SHP77 treated with DMSO at 0.1 percent for 48 hours (cell line): ENCODE measurements around the gene DYNC2H1.

ENCODE experiments used
- DNase-seq: peaks from one replicate; lab custom pipeline; 2025; lab: John Stamatoyannopoulos, UW

The DYNC2H1 gene, protein sequence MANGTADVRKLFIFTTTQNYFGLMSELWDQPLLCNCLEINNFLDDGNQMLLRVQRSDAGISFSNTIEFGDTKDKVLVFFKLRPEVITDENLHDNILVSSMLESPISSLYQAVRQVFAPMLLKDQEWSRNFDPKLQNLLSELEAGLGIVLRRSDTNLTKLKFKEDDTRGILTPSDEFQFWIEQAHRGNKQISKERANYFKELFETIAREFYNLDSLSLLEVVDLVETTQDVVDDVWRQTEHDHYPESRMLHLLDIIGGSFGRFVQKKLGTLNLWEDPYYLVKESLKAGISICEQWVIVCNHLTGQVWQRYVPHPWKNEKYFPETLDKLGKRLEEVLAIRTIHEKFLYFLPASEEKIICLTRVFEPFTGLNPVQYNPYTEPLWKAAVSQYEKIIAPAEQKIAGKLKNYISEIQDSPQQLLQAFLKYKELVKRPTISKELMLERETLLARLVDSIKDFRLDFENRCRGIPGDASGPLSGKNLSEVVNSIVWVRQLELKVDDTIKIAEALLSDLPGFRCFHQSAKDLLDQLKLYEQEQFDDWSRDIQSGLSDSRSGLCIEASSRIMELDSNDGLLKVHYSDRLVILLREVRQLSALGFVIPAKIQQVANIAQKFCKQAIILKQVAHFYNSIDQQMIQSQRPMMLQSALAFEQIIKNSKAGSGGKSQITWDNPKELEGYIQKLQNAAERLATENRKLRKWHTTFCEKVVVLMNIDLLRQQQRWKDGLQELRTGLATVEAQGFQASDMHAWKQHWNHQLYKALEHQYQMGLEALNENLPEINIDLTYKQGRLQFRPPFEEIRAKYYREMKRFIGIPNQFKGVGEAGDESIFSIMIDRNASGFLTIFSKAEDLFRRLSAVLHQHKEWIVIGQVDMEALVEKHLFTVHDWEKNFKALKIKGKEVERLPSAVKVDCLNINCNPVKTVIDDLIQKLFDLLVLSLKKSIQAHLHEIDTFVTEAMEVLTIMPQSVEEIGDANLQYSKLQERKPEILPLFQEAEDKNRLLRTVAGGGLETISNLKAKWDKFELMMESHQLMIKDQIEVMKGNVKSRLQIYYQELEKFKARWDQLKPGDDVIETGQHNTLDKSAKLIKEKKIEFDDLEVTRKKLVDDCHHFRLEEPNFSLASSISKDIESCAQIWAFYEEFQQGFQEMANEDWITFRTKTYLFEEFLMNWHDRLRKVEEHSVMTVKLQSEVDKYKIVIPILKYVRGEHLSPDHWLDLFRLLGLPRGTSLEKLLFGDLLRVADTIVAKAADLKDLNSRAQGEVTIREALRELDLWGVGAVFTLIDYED (N-terminal part only)

DNA sequence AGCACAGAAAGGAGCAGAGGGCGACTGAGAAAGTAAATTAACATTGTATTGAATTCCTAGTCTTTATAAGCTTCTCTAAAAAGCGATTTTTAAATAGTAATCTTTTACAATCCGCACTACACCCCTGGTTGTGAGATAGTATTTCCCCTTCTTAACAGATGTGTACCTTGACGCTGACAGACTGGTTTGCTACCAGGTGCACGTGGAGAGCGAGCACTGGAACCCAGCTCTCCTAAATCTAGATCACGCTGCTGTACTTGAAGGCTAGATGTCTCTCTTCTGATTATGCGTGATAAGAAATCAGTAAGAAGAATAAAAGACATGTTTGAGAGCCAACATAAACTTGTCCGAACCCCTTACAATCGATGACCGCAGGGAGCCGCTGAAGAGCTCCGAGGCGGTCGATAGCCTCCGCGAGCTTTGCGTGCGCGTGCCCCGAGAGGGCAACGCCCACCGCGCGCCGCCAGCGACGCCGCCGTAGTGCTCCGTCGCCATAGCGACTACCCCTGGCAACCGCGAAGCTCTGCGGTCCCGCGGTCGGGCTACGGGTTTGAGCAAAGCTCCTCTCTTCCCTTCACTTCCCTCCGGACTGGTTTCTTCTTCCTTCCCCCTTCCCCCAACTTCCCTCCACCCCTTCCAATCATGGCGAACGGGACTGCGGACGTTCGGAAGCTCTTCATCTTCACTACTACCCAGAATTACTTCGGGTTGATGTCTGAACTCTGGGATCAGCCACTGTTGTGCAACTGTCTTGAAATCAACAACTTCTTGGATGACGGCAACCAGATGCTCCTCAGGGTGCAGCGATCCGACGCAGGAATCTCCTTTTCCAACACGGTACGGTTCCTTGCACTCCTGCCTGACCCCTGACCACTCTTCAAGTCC is at the start of gene DYNC2H1:
TSS of gene DYNC2H1 (plus strand) at position 494 of the 885 bp plus-strand sequence. CDS start at position 643, 149 bp downstream.
- peak; percentile 80 for DNase-seq

DNA sequence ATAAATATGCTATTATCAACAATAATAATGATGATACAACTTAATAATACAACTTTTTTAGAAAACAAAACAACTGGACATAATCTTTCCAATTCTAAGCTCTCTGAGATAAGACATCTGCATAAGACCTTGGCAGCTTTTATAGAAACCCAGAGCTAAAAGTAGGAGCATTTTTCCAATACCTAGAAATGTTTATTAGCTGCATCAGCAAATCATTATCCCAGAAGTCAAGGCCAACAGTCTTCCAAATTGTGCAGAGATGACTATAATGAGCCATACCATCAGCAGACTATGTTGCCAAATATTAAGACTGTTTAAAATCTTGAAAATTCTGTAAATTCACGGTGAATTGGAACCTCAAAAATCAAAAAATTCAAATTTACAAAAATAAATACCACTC is 47.6 kb upstream of the DYNC2H1 start:
- no peak for DNase-seq

DNA sequence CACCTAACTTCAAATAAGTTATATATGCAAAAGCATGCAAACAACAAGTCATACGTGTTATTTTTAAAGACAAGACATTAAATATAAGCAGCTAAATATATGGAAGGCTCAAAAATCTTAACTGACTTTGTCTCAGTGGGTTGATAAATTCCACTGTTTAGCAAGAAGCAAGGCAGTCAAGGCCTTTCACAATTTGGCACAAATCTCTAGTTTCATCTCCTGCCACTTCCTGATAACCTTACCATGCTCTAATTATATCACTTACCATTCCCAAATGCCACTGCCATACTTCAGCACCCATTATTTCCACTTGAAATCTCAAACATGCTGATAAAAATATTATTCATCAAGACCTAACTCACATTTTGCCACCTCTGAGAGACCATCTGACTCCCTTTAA is 42.1 kb upstream of the DYNC2H1 start:
- DNase-seq = no peak

DNA sequence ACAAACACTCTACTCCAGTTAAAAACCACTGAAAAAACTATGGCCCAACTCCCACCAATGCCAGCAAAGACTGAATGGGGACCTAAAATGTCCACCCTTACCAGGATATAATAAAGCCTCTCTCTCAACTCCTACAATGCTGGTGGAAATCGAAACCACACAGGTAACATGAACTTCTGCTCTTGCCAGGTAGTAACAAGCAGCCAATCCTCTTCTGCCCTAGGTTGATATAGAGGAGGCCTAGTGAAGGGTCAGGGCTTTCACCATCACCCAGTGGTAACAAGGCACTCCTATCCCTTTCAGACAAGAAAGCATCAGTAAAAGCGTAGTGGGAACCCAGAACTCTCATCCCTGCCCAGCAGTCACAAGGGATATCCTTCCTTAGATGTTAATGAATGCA is 39.9 kb upstream of the DYNC2H1 start:
- no peak for DNase-seq

DNA sequence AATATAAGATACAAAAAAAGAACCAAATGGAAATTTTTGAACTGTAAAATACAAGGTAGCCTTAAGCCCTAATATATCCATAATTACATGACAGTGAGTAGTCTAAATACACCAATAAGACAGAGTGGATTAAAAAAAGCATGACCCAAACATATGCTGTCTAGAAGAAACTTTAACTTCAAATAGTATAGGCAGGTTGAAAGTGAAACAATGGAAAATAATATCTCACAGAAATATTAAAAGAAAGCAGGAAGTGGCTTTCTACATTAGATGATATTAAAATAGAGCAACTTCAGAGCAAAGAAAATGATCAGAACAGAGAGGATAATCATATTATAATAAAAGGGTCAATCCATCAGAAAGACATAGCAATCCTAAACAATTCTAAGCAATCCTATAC is 39.1 kb upstream of the DYNC2H1 start:
- no peak for DNase-seq

DNA sequence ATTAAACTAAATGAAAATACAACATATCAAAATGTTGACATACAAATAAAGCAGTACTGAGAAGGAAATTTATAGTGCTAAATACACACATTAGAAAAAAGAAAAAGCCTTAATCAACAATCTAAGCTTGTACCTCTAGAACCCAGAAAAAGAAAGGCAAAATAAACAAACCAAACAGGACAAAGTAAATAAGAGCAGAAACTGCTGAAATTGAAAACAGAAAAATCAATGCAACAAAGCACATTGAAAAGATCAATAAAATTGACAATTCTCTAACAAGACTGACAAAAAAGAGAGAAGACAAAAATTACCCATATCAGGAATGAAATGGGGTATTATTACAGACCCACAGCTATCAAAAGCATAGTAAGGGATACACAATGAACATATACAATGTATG is 38.2 kb upstream of the DYNC2H1 start:
- no peak for DNase-seq

DNA sequence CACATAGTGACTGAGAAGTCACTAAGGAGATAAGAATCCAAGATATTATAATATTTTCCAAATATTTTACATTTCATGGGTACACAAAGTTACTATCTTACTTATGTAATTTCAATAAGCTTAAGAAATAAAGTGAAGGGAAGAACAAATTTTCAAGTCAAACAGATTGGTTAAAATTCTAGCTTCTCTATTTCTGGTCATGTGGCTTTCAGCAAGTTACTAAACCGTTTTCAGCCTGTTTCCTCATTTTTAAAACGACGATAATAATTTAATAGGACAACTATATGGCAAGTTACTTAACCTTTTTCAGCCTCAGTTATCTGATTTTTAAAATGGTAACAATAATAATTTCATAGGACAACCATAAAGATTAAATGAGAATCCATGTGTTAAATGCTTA is 32.9 kb upstream of the DYNC2H1 start:
- DNase-seq = no peak

DNA sequence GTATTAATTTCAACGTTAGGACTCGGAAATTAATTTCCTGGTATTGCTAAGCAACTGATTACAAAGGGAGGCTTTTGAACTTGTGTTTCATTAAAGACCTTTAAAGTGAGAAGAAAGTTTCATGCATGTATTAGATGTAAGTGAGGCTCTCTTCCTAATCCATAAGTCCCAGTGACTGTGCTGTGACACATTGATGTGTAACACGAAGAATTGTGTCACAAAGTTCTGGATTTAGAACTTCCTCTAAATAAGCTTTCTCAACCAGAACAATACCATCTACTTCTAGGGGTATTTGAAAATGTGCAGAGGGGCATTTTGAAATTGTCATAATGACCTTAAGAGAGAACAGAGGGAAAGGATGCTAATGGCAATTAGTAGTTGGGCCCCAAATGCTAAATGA is 31.7 kb upstream of the DYNC2H1 start:
- DNase-seq = no peak

DNA sequence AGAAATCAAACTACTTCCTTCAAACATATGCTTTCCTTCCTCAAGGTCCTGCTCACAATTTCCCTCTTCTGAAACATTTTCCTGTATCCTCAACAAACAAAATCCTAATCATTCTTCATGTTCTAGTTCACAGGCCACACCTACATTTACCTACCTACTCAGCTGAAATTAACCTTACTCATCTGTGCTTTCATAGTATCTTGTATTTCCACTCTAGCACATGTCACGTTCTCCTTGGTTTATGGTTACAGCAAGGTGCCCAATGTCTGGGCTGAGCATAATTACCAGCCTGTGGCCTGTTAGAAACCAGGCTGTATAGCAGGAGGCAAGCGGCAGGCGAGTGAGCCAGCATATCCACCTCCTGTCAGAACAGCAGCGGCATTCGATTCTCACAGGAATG is 30.5 kb upstream of the DYNC2H1 start:
- DNase-seq = no peak

DNA sequence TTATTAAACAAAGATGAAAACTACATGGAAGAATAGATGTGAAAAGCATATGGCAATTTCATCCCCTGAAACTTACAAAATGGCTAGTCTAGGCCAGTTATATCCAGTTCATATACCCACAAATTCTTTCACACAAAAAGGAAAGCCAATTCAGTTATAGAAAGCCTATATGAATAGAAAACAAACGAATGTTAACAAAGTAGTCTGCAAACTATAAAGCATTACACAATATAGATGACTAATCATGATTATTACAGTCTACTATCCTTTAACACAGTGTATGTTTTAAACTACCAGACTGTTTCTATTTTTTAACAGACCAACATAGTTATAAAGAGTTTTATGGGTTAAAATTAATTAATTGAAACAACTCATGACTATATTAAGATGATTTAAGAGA is 29.4 kb upstream of the DYNC2H1 start:
- no peak for DNase-seq

DNA sequence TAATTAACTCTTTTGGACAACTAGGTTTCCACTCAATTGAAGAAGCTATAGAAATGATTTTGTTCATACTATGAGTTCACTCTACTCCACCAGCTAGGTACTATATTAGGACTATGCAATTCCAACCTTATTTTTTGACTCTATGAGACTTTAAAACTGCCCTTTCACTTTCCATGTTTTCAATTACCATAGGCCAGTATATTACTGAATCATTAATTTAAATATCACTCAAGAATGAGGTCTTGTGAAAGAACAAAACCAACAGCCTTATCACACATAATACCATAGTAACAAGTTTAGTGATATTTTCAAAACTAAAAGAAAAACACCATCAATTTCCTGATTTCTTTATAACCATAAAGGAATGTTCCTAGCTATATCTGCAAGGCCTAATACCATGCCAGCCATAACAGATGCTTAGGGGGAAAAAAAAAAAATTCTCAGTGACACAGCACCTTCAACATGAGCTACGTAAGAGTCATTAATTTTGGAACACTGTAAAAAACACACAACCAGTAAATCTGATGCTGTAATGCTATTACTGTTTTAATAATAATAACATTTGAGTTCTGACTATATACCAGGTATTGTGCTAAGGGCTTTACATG is 23.4 kb upstream of the DYNC2H1 start:
- DNase-seq = no peak

DNA sequence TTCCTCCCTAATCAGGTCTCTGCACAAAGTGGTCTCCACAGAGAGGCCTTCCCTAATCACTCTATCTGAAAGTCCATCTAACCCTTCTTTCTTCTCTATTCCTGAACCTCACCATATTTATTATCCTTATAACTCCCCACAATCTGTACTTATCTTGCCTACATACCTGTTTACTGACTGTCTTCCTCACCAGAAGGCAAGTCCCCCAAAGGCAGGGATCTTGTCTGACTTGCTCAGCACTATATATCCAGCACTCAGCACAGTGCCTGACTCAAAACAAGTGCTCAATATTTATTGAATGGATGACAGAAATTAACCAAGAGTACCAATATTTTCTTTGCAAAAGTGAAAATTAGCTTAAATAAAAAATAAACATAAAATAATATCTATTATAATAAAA is 22.8 kb upstream of the DYNC2H1 start:
- DNase-seq = no peak

DNA sequence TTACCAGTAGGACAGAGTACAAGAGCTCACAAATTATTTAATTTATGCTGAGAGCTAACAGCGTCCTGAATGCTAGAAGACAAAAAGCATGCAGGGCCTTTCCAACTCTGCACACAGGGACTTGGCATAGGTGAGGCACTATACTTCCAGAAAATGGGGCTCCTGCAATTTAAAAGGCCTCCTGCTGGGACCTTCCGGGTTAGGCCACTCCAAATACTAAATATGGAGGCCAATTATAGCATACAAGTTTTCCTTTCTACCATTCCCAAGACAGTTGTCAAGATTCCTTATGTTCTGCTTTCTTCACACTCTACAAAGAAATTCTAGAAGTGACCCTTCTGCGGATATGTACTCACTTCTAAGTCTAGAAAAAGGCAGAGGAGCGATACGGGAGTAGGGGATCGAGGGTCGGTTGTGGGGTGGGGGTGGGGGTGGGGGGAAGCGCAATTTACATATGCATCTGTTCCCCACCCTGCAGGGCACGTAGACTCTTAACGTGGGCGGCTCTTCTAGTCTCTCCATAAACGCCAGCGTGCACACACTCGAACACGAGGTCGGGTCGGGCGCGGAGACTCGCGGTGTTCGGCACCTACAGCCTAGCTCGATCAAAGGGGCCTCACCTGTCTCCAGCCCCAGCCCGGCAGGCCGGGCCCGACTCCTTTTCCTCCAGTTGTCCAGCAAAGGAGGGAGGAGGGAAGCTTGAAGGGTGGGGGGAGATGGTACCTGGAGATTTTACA is 18.0 kb upstream of the DYNC2H1 start:
- no peak for DNase-seq

DNA sequence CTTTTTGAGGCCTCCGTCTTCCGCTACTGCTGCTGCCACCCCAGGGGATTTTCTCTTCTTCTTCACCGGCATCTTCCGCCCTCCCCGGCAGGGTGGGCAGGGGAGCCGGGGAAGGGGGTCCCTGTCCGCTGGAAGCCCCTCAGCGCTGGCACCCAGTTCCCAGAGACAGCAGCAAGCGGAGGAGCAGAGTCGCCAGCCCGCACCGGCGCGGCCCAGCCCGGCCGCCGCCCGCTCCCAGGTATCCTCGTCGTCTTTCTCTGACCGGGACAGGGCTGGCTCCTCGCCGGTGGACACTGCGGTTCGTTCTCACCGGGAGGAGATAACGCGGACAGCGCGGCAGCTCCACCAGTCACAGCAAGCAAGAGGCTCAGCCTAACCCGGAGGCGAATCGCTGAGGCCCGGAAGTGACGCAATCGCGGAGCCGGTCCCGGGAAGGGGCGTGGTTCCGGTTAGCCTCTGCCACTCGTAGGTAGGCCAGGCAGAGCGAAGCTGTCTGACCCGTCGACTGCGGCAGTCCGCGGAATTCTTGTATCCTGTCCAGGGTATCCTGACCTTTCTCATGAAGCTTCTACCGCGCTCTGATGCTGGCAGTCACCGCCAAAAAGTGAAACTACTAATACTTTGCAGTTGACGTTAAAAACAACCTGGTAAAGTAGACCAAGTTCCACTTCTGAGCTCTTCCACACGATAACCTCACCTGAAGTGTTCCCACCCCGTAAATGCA is 17.3 kb upstream of the DYNC2H1 start, which contains the start of gene DCUN1D5:
TSS of gene DCUN1D5 (minus strand) at position 360 of the 724 bp plus-strand sequence. CDS start at position 72, 288 bp downstream.
- peak; percentile 86 for DNase-seq

DNA sequence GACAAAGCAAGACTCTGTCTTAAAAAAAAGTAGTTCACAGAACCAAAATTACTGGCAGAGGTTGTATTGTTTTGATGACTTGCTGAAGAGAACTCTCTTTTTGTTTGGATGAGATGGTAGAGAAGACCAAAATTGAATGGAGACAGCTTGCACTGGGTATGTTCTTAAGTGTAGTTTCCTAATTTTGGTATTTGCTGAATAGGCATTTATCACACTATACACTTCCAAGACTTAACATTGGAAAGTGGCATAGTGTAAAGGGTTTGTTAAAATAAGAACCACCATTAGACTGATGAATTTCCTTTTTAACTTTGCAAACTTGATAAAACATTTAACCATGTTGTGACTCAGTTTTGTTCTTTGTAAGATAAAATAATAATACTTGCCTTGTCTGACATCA is 11.9 kb upstream of the DYNC2H1 start:
- DNase-seq = no peak

DNA sequence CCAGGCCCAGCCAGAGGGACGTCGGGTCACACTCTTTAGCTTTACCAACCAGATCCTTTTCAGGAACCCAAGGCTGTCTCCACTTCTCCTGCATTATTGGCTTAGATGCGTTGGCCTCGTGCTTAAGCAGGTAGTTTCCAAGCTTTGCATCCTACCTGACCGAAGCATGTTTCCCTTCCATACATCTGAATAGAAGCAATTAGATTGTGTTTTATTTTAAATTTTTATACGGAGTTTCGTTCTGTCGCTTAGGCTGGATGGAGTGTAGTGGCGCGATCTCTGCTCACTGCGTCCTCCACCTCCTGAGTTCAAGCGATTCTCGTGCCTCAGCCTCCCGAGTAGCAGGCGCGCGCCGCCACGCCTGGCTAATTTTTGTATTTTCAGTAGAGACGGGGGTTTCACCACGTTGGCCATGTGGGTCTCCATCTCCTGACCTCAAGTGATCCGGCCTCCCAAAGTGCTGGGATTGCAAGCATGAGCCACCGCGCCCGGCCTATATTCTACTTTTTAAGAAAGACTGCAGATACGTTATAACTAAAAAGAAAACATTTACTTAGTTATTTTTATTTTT is 677 bp downstream of the DYNC2H1 start:
- DNase-seq = no peak

DNA sequence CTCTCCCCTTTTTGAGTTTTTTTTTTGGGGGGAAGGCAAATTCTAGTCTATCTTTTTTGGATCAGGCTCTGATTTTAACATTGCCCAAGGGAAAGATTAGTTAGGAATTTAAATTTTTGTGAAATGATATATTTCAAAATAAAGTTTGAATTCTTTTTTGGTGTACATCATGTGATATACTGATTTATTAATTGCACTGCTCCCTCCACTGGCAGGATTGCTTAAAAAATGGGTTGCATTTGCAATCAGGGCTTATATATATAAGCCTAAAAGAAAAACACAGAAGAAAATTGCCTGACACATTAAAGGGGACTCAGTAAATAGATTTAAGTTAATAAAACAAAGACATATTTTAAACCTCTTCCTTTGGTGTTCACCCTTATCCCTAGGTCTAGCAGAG is 1.2 kb downstream of the DYNC2H1 start:
- DNase-seq = no peak

DNA sequence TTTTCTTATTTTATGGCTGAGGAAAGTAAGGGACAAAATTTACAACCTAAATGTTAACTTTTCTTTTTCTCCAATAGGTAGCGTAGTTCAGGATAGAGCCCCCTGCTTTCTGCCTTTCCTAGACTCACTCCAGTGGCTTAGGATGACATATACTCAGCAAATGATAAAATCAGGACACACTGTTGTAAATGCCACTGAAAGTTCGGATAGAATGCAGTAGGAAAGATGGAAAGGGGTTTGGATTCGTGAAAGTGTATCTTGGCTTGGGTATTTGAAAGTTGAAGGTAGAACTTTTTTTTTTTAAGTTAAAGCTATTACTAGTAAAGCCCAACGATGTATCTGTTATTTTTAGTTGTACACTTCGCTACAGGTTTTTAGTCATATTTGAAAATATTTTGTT is 2.2 kb downstream of the DYNC2H1 start:
- no peak for DNase-seq

DNA sequence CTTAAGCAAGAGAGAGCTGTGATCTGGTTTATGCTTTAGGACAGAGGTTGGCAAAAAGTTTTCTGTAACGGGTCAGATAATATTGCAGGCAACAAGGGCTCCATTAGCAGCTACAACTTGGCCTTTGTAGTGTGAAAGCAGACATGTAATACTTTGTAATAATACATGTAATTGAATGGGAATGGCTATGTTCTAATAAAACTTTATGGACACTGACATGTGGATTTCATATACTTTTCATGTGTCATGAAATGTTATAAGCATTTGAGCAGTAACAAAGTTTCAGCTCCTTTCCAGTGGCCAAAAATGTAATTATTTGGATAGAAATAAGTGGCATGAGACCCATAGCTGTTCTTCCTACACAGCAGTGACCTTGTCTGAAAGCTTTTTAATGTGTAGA is 3.1 kb downstream of the DYNC2H1 start:
- no peak for DNase-seq
